Progenitor cell of endocrine pancreas (in vitro differentiated cells): ENCODE measurements around the gene SLC38A10. TPM values are rescaled to one million over a fixed set of nuclear protein-coding genes. Genes with fewer than 3 reads are reported as not detected.

Experiments used
- DNase-seq: peaks from one replicate; pipeline ENCODE4 v3.0.0; 2021; ENCODE audit warnings: low spot score; ENCODE audit not compliant: unreplicated experiment
- H3K27ac Mint-ChIP-seq: 2 replicates; pipeline ENCODE4 v1.8.0; 2021; ENCODE audit warnings: mild to moderate bottlenecking, moderate library complexity, mixed read lengths
- H3K27me3 Mint-ChIP-seq: 2 replicates; pipeline ENCODE4 v1.8.0; 2021; ENCODE audit warnings: mixed read lengths
- H3K36me3 Mint-ChIP-seq: 2 replicates; pipeline ENCODE4 v1.8.0; 2022; ENCODE audit warnings: mixed read lengths; ENCODE audit not compliant: insufficient read depth
- H3K4me1 Mint-ChIP-seq: 2 replicates; pipeline ENCODE4 v1.8.0; 2021; ENCODE audit warnings: low read depth, mixed read lengths
- H3K4me3 Mint-ChIP-seq: 2 replicates; pipeline ENCODE4 v1.8.0; 2021; ENCODE audit warnings: low read depth, mild to moderate bottlenecking, moderate library complexity, mixed read lengths
- H3K9me3 Mint-ChIP-seq: 2 replicates; pipeline ENCODE4 v1.8.0; 2021; ENCODE audit warnings: low read depth, mixed read lengths
- CTCF ChIP-seq: fragments of 200-600 bp; sonication (generic); IDR thresholded peaks from one replicate; pipeline ENCODE4 v1.5.0; 2021; ENCODE audit warnings: antibody characterized with exemption, mild to moderate bottlenecking; ENCODE audit not compliant: unreplicated experiment
- total RNA-seq: library from RNA; stranded (reverse); gene quantifications from 2 replicates; pipeline ENCODE4 v1.2.1, GENCODE V29; 2021

Gene SLC38A10
- total RNA-seq, 1 donor from 2014 or later: 130 TPM

DNA sequence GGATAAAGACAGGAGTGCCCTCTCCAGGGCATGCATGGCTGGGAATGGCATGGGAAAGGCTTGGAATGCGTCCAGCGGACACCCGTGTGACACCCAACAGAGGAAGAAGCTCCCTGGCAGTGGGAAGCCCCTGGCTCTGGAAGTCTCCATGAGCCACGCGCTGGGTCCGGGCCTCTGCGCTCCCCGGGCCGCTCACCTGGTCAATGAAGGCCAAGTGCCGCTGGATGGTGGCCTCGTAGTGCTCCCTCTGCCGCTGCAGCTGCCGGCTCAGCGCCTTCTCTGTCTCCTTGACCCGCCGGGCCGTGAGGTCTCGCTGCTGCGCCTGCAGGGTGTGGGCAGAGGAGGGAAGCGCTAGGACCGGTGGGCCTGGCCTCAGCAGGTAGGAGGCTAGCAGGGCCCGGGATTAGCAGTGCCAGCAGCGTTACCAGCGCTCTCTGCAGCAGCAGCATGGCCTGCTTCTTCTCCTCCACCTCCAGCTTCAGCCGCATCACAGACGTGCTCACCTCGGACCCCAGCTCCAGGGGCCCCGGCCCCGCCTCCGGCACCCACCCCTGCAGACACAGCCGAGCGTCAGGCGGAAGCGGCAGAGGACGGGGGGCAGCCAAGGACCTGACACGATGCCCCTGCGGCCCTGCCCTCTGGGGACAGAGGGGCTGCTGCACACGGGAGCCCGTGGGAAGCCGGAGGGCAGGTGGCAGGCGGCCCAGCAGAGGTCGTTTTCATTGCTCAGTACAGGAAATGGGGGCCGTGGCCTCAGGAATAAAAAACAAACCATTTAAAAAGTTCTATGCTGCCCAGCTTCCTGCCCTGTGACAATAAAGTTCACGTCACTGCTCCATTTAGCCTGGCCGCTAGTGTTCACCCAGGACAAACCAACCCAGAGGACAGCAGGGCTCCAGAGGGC is 98.3 kb downstream of the SLC38A10 start:
- no peak overlapping the region for H3K4me3 Mint-ChIP-seq
- no peaks in the 10 kb centered on the region for H3K9me3 Mint-ChIP-seq
- H3K27ac Mint-ChIP-seq: no peak overlapping the region
- no peaks in the 10 kb centered on the region for H3K4me1 Mint-ChIP-seq
- H3K27me3 Mint-ChIP-seq: no peaks in the 10 kb centered on the region
- no peak for DNase-seq
- TF ChIP-seq CTCF: no peak
- peaks cover 2% of the 10 kb centered on the region for H3K36me3 Mint-ChIP-seq

DNA sequence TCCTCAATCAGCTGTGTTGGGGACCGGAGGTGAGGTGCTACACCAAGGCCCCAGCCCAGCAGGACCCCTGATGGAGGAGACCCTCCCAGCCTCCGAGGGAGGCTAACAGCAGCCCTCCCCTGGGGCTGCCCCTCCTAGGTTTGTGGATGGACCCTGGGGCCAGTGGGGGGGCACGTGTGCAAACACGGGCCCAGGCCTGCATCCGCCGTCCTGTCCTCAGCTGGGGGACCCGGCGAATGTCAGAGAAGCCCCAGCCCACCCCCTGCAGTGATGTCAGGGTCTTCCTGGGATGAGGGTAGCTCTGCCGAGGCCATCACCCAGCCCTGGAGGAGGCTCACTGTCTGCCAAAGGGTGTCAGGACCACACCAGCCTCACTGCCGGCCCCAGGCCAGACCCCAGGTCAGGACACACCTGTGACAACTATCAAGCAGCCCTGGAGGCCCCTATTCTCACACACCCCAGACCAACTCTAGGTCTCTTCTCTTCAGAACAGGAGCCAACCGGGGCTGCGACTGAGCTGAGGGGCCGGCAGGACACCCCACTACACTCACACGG is 99.1 kb downstream of the SLC38A10 start:
- H3K4me1 Mint-ChIP-seq: no peaks in the 10 kb centered on the region
- no peaks in the 10 kb centered on the region for H3K9me3 Mint-ChIP-seq
- TF ChIP-seq CTCF: no peak
- H3K27ac Mint-ChIP-seq: no peak overlapping the region
- H3K36me3 Mint-ChIP-seq: no peaks in the 10 kb centered on the region
- H3K27me3 Mint-ChIP-seq: no peaks in the 10 kb centered on the region
- DNase-seq: no peak
- no peak overlapping the region for H3K4me3 Mint-ChIP-seq

Other genes with a start within 250 kb of the SLC38A10 start
- 0.31 TPM in 1 of 2 replicates, not detected in the other for gene PVALEF, start 129.8 kb downstream of the SLC38A10 start, total RNA-seq
- gene AATK, start 129.1 kb downstream of the SLC38A10 start, total RNA-seq: 12.2 and 12.9 TPM in 2 replicates
- gene CEP131, start 72.3 kb downstream of the SLC38A10 start, total RNA-seq: 33.2 and 35.0 TPM in 2 replicates
- 57.4 and 63.2 TPM in 2 replicates for gene TEPSIN, start 56.3 kb downstream of the SLC38A10 start, total RNA-seq
- 39.7 and 43.6 TPM in 2 replicates for gene NDUFAF8, start 56.0 kb downstream of the SLC38A10 start, total RNA-seq
- 36.9 and 40.5 TPM in 2 replicates for gene BAHCC1, start 100.2 kb upstream of the SLC38A10 start, total RNA-seq
- 3,227 and 3,279 TPM in 2 replicates for gene ACTG1, start 217.5 kb upstream of the SLC38A10 start, total RNA-seq
- 4.8 and 5.3 TPM in 2 replicates for gene FSCN2, start 233.1 kb upstream of the SLC38A10 start, total RNA-seq